ENCODE results near the gene ZNF678.

GRCh38 chr1:227661495-227661894 is 98.1 kb downstream of the ZNF678 start:
- TF ChIP-seq POLR2AphosphoS5 (IDR thresholded peaks at IDR 0.05) = no peak
- TF ChIP-seq CTCF (IDR thresholded peaks at IDR 0.05) = no peak

Measured in gastroesophageal sphincter (tissue), 3 donors.